Measurements from ENCODE around the gene GALNT6.
"Not testable (repeated sequence)": the region's sequence is repeated elsewhere in the genome, so short reads cannot be mapped to it uniquely, and the experiment has no call there.

GALNT6 gene

GRCh38 chr12:51351913-51352532, 39.2 kb downstream of the GALNT6 start:
- DNase-seq, result peak; percentile 23

GRCh38 chr12:51349026-51349425, 42.2 kb downstream of the GALNT6 start:
- no peak for DNase-seq

DNA sequence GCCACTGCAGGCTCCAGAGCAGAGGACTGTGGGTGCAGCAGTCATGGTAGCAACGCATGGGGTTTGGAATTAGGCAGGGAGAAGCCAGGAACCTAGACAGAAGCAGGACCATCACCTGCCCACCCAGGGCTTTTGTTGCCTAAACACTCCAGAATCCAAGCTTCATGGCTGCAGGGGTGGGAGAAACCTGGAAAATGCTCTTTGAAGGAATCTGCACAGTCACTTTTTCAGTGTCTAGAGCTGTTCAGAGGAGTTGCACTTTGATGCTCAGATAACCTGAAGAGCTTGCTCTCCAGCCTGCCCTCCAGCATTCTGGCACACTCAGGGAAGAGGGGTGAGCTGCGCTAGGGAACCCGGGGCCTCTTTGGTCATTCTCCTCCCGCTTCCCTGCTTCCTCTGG, 43.1 kb downstream of the GALNT6 start:
- no peak for DNase-seq

DNA sequence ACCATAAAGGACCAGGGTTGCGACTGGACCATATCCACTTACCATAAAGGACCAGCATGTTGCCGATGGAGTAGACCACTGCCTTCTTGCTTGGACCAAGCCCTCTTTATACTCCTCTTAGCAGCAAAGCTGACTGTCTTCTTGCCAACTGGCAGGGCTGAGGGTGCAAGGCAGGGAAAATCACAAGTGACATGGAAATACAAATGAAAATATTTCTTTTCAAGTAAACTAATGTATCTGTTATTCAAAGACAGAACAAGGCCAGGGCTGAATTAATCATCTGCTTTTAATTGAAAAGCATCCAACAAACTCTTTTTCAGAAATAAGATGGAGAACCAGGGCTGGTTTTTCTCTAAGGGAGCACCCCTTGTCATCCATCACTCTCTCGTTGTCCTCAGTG, 44.6 kb downstream of the GALNT6 start, which contains the start of gene CELA1:
TSS of gene CELA1 (minus strand) at position 99 of the 400 bp plus-strand sequence. CDS start at position 58, 41 bp downstream.
- no peak for DNase-seq

- DNase-seq, result no peak
These were observed 45.5 kb downstream of the GALNT6 start for GRCh38 chr12:51345681-51346080.

DNA sequence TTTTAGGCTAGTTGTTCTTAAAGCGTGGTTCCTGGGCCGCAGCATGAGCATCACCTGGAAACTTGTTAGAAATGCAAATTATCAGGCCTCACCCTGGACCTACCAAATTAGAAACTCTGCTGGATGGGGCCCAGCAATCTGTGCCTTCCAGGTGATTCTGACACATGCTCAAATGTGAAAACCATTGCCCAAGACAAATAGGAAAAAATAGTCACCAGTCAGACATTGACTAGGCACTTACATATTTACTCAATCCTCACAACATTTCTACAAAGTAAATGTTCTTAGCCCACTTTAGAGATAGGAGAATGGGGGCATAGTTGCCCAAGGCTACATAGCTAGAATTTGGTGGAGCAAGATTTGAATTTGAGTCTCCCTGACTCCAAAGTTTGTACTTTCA, 48.0 kb downstream of the GALNT6 start:
- DNase-seq, result no peak

DNA sequence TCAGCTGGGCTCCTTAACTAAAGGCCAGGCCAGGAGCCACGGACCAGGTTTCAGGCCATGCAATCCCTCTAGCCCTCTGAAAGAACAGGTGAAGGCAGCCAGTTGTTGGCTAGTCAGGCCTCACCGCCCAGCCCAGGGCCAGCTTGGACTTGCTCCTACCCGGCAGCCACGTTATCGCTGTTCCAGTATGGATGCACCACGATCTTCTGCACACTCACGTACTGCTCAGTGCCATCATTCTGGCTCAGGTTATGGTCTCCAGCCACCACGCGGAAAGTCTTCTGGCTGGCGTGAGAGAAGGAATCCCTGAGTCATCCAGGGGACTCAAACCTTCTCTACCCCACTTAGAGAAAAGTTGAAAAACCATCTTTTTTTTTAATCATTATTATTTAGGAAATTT, 48.8 kb downstream of the GALNT6 start:
- no peak for DNase-seq

GRCh38 chr12:51341251-51342007, 49.8 kb downstream of the GALNT6 start:
- DNase-seq, result peak; percentile 69

- DNase-seq, result no peak
These were observed 51.5 kb downstream of the GALNT6 start for GRCh38 chr12:51339750-51340149.

- DNase-seq, result not testable (repeated sequence)
These were observed 53.9 kb downstream of the GALNT6 start for GRCh38 chr12:51337336-51337735.

DNA sequence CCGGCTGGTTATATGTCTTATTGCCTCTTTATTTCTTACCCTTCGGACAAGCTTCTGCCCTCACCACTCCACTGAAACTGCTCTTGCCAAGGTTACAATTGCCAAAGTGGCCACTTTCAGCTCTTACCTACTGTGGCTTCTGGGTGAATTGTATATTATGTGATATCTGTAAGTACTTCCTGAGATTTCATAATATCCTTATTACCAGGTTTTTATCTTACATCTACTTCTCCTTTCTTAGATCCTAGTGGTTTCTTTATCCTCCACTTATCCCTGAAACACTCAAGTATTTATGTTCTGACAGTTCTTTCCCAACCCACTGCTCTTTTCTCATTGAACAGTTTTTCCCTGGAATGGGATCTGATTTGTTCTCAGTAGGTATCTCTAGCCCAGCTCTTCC, 55.3 kb downstream of the GALNT6 start:
- DNase-seq, result no peak

- no peak for DNase-seq
These were observed 56.4 kb downstream of the GALNT6 start for GRCh38 chr12:51334764-51335163.

DNA sequence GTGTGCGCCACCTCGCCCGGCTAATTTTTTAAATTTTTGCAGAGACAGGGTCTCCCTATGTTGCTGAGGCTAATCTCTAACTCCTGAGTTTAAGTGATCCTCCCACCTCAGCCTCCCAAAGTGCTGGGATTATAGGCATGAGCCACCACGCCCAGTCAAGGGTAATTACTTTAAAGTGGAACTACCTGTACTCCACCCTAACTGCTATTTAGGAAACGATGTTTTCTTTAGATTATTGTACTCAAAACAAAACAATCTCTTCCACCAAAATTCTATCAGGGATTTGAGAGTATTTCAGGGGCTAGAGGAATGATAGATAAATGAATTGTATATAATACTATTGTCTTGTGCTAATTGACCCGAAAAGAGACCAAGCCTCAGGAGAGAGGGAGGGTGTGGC, 57.7 kb downstream of the GALNT6 start:
- DNase-seq, result no peak

- no peak for DNase-seq
These were observed 61.0 kb downstream of the GALNT6 start for GRCh38 chr12:51330186-51330585.

- DNase-seq, result peak; percentile 28
These were observed 61.5 kb downstream of the GALNT6 start for GRCh38 chr12:51329742-51330141.

DNA sequence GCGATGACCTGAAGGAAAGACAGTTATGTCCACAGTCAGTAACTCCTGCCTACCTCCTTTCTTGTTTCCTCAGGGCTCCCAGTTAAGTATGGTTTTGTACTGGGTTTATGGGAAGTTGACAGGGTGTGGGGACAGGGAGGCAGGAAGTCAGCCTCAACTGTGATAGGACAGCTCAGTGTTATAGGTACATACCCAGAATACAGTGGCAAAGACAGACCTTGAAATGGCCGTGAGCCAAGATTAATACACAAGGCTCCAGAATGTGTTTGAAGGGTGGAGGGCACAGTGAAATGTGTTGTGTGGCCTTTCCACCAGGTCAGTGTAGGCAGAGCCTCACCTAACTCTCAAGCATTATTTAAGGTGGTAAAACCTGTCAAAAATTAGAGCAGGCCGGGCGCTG, 62.6 kb downstream of the GALNT6 start:
- no peak for DNase-seq

GRCh38 chr12:51326698-51327439, 64.3 kb downstream of the GALNT6 start:
- no peak for DNase-seq

GRCh38 chr12:51324953-51325352, 66.3 kb downstream of the GALNT6 start:
- DNase-seq, result no peak

GRCh38 chr12:51323966-51324895, 67.0 kb downstream of the GALNT6 start, which contains the start of gene BIN2:
Gene BIN2 (minus strand): TSS chr12:51324174. CDS start chr12:51324102, 72 bp downstream.
- peak; percentile 60 for DNase-seq

- DNase-seq, result peak; percentile 47
These were observed 67.8 kb downstream of the GALNT6 start for GRCh38 chr12:51323317-51323960.

- DNase-seq, result no peak
These were observed 68.8 kb downstream of the GALNT6 start for GRCh38 chr12:51322452-51322851.

GRCh38 chr12:51321882-51322281, 69.3 kb downstream of the GALNT6 start:
- no peak for DNase-seq

Data from activated naive CD4-positive, alpha-beta T cell treated with anti-CD3 and anti-CD28 coated beads, Interleukin-2, amount 50 U/mL, for 16 hours (primary cell).